Measurements from ENCODE around the gene REN.

DNA sequence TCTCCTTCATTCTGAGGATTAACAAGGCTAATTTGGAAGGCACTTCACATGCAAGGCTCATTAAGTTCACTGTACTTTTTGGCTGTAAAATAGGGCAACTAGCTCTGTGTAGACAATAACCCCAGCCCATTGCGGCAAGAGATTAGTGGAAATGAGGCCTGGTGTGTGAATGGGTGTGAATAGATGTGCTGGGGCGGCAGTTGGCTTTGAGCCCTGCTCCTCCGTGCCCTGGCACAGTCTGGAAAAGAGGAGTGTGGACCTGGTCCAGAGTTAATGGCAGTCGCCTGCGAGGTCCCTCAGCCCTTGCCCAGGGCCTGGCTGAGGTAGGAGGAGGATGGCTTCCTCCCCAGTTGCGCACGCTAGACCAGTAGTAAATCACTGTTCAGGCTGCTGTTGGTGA, 25.3 kb upstream of the REN start:
- no peak for TF ChIP-seq POLR2AphosphoS5 (IDR thresholded peaks at IDR 0.05; ENCODE audit: low read depth)
- TF ChIP-seq, protein P1, sequence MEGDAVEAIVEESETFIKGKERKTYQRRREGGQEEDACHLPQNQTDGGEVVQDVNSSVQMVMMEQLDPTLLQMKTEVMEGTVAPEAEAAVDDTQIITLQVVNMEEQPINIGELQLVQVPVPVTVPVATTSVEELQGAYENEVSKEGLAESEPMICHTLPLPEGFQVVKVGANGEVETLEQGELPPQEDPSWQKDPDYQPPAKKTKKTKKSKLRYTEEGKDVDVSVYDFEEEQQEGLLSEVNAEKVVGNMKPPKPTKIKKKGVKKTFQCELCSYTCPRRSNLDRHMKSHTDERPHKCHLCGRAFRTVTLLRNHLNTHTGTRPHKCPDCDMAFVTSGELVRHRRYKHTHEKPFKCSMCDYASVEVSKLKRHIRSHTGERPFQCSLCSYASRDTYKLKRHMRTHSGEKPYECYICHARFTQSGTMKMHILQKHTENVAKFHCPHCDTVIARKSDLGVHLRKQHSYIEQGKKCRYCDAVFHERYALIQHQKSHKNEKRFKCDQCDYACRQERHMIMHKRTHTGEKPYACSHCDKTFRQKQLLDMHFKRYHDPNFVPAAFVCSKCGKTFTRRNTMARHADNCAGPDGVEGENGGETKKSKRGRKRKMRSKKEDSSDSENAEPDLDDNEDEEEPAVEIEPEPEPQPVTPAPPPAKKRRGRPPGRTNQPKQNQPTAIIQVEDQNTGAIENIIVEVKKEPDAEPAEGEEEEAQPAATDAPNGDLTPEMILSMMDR (conservative IDR thresholded peaks at IDR 0.05; ENCODE audit: low read depth in 2 of 2) = no peak
- TF ChIP-seq, protein P2, sequence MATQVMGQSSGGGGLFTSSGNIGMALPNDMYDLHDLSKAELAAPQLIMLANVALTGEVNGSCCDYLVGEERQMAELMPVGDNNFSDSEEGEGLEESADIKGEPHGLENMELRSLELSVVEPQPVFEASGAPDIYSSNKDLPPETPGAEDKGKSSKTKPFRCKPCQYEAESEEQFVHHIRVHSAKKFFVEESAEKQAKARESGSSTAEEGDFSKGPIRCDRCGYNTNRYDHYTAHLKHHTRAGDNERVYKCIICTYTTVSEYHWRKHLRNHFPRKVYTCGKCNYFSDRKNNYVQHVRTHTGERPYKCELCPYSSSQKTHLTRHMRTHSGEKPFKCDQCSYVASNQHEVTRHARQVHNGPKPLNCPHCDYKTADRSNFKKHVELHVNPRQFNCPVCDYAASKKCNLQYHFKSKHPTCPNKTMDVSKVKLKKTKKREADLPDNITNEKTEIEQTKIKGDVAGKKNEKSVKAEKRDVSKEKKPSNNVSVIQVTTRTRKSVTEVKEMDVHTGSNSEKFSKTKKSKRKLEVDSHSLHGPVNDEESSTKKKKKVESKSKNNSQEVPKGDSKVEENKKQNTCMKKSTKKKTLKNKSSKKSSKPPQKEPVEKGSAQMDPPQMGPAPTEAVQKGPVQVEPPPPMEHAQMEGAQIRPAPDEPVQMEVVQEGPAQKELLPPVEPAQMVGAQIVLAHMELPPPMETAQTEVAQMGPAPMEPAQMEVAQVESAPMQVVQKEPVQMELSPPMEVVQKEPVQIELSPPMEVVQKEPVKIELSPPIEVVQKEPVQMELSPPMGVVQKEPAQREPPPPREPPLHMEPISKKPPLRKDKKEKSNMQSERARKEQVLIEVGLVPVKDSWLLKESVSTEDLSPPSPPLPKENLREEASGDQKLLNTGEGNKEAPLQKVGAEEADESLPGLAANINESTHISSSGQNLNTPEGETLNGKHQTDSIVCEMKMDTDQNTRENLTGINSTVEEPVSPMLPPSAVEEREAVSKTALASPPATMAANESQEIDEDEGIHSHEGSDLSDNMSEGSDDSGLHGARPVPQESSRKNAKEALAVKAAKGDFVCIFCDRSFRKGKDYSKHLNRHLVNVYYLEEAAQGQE (IDR thresholded peaks at IDR 0.05; ENCODE audit: unreplicated experiment) = no peak
- no peak for TF ChIP-seq STAT1 (IDR thresholded peaks at IDR 0.05; ENCODE audit: unreplicated experiment)
- TF ChIP-seq EZH2 (IDR thresholded peaks at IDR 0.05; ENCODE audit: low read depth, unreplicated experiment) = no peak
- no peak for TF ChIP-seq EZH2phosphoT487 (IDR thresholded peaks at IDR 0.05; ENCODE audit: unreplicated experiment)
- TF ChIP-seq, protein P3, sequence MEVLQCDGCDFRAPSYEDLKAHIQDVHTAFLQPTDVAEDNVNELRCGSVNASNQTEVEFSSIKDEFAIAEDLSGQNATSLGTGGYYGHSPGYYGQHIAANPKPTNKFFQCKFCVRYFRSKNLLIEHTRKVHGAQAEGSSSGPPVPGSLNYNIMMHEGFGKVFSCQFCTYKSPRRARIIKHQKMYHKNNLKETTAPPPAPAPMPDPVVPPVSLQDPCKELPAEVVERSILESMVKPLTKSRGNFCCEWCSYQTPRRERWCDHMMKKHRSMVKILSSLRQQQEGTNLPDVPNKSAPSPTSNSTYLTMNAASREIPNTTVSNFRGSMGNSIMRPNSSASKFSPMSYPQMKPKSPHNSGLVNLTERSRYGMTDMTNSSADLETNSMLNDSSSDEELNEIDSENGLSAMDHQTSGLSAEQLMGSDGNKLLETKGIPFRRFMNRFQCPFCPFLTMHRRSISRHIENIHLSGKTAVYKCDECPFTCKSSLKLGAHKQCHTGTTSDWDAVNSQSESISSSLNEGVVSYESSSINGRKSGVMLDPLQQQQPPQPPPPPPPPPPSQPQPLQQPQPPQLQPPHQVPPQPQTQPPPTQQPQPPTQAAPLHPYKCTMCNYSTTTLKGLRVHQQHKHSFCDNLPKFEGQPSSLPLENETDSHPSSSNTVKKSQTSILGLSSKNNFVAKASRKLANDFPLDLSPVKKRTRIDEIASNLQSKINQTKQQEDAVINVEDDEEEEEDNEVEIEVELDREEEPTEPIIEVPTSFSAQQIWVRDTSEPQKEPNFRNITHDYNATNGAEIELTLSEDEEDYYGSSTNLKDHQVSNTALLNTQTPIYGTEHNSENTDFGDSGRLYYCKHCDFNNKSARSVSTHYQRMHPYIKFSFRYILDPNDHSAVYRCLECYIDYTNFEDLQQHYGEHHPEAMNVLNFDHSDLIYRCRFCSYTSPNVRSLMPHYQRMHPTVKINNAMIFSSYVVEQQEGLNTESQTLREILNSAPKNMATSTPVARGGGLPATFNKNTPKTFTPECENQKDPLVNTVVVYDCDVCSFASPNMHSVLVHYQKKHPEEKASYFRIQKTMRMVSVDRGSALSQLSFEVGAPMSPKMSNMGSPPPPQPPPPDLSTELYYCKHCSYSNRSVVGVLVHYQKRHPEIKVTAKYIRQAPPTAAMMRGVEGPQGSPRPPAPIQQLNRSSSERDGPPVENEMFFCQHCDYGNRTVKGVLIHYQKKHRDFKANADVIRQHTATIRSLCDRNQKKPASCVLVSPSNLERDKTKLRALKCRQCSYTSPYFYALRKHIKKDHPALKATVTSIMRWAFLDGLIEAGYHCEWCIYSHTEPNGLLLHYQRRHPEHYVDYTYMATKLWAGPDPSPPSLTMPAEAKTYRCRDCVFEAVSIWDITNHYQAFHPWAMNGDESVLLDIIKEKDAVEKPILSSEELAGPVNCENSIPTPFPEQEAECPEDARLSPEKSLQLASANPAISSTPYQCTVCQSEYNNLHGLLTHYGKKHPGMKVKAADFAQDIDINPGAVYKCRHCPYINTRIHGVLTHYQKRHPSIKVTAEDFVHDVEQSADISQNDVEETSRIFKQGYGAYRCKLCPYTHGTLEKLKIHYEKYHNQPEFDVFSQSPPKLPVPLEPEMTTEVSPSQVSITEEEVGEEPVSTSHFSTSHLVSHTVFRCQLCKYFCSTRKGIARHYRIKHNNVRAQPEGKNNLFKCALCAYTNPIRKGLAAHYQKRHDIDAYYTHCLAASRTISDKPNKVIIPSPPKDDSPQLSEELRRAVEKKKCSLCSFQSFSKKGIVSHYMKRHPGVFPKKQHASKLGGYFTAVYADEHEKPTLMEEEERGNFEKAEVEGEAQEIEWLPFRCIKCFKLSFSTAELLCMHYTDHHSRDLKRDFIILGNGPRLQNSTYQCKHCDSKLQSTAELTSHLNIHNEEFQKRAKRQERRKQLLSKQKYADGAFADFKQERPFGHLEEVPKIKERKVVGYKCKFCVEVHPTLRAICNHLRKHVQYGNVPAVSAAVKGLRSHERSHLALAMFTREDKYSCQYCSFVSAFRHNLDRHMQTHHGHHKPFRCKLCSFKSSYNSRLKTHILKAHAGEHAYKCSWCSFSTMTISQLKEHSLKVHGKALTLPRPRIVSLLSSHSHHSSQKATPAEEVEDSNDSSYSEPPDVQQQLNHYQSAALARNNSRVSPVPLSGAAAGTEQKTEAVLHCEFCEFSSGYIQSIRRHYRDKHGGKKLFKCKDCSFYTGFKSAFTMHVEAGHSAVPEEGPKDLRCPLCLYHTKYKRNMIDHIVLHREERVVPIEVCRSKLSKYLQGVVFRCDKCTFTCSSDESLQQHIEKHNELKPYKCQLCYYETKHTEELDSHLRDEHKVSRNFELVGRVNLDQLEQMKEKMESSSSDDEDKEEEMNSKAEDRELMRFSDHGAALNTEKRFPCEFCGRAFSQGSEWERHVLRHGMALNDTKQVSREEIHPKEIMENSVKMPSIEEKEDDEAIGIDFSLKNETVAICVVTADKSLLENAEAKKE (CRISPR knock-in tag; IDR thresholded peaks at IDR 0.05) = no peak
- TF ChIP-seq CREB1 (CRISPR knock-in tag; IDR thresholded peaks at IDR 0.05; ENCODE audit: low read depth) = no peak
- no peak for TF ChIP-seq JUNB (IDR thresholded peaks at IDR 0.05; ENCODE audit: unreplicated experiment)
- TF ChIP-seq, protein P4, sequence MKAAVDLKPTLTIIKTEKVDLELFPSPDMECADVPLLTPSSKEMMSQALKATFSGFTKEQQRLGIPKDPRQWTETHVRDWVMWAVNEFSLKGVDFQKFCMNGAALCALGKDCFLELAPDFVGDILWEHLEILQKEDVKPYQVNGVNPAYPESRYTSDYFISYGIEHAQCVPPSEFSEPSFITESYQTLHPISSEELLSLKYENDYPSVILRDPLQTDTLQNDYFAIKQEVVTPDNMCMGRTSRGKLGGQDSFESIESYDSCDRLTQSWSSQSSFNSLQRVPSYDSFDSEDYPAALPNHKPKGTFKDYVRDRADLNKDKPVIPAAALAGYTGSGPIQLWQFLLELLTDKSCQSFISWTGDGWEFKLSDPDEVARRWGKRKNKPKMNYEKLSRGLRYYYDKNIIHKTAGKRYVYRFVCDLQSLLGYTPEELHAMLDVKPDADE (IDR thresholded peaks at IDR 0.05) = no peak
- TF ChIP-seq ZNF331 (CRISPR knock-in tag; IDR thresholded peaks at IDR 0.05; ENCODE audit: low read depth) = no peak
- TF ChIP-seq NANOG (IDR thresholded peaks at IDR 0.05; ENCODE audit: borderline replicate concordance) = no peak

Data from GM23338 (cell line).